ENCODE results near the gene MTCL1. TPM values are rescaled to one million over a fixed set of nuclear protein-coding genes. Genes with fewer than 3 reads are reported as not detected.
A peak's percentile ranks its signal among the peaks of the same experiment; 100 is the strongest.

Gene MTCL1
- total RNA-seq, 2 donors from 2014 or later: 4.1 to 17.2 TPM

DNA sequence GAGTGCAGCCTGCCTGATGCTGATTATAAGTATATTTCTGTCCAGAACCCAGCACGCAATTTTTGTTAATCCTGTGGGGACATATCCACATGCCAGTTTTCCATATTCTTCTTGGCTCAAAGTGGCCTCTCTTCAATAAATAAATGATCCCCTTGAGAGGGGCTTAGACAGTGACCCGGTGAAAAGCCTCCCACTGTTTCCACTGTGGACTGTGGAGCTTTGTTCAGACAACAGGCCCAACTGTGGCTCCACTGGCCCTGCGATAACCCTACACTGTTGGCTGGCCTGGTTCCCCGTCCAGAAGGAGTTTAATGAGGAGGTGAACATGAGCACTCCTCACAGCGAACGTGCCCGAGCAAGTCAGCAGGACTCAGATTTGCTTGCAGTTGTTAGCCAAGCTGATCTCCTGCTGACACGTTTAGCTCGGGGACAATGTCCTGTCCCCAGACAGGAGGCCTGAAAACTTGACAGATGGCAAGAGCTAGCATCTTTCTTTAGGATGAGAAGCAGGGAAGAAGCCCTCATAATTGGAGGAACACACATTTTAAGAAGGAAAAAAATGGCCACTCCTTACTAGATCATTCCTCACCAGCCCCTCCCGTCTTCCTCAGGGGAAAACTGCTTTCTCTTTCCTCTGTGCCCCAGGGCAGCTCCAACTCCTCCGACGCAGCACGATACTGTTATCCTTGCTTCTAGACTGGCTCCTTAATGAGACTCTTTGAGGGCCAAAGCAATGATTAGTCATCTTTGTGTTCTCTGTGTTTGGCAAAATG is 20.0 kb upstream of the MTCL1 start:
- DNase-seq: no peak
- intact Hi-C loops (cut with DNase I, micrococcal nuclease): loop anchor here in 1 of 2 donors (10.0 kb wide), 1 partner anchor 369 kb away; no protein-coding TSS in a partner anchor
- ATAC-seq: no peak

DNA sequence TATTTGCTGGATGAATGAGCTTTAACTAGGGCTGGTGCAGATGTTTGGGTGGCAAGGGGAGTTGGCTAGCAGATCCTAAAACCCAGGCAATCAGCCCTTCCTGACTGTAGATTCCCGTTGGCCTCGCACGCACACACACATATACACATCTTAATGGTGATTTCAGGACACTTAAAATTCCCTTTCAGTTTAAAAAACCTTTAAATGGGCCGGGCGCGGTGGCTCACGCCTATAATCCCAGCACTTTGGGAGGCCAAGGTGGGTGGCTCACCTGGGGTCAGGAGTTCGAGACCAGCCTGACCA is 19.5 kb upstream of the MTCL1 start:
- ATAC-seq (no peak), DNase-seq (no peak)
- intact Hi-C loops (cut with DNase I, micrococcal nuclease): loop anchor here in 1 of 2 donors (10.0 kb wide), 1 partner anchor 369 kb away; no protein-coding TSS in a partner anchor

DNA sequence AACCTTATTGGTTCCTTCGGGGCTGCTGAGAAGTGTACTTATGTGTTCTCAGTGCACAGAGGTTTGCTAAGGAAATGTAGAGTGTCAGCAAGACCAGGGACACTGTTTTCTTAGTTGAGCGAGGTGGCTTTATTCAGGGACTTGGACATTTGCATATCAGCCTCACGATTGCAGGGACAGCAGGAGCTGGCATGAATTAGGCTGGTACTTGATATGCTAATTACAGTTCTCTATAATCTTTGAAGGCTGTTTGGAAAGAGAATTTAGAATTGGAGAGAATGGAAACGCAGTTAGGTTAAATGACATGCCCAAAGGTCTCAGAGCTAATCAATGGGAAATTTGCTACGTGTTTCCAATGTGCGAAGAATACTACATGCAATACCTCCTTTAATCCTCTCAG is 18.7 kb upstream of the MTCL1 start:
- no peak for ATAC-seq
- no peak for DNase-seq

DNA sequence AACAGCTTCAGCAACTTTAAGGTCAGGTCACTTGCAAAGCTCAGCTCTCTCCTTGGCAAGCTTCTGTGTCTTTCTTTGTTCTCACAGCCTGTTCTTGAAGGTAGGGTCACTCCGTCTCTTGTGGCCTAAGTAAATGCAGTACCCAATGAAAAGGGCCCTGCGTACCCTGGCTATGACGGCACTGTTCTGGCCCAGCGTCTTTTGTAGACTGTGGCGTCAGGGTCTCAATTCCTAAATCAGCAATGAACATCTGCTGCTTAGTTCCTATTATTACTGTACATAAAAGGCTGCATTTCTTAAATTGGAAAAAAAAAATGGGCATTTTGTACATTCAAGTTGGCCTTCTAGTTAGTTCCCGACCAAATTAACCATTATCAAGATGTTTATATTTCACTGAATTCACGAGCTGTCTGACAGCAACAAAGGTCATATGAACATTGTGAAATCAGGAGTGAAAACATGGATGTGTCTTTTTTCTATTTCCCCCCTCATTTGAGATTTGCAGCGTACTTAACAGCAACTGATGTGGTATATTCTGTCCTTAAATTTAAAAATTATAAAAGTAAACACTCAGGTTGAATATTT is 17.0 kb upstream of the MTCL1 start:
- intact Hi-C loops (cut with DNase I, micrococcal nuclease): loop anchor here in 1 of 2 donors (10.0 kb wide), 1 partner anchor 366 kb away; no protein-coding TSS in a partner anchor
- no peak for DNase-seq
- ATAC-seq: no peak

More for the DNA sequence above, 18.7 kb upstream of the MTCL1 start:
- intact Hi-C loops (cut with DNase I, micrococcal nuclease): loop anchor here in 1 of 2 donors (10.0 kb wide), 1 partner anchor 368 kb away; no protein-coding TSS in a partner anchor

DNA sequence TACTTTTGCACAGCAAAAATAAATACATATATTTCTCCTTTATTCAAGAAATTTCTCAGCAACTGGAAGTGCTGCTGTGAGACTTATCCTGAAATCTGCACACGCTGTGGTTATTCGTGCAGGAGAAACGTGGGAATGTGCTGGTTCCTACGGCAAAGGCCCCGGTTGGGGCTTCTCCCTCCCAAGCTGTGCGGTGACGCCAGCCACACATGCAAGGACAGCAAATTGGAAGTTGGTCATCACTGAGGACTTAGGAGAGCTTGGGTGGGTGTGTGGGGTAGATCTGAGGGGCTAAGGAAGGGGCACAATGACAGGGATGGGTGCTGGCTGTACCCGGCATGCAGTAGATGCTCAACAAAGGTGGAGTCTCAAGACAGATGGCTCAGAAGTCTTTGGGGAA is 16.5 kb upstream of the MTCL1 start:
- DNase-seq (no peak), ATAC-seq (no peak)
- intact Hi-C loops (cut with DNase I, micrococcal nuclease): loop anchor here in 1 of 2 donors (10.0 kb wide), 1 partner anchor 366 kb away; no protein-coding TSS in a partner anchor

DNA sequence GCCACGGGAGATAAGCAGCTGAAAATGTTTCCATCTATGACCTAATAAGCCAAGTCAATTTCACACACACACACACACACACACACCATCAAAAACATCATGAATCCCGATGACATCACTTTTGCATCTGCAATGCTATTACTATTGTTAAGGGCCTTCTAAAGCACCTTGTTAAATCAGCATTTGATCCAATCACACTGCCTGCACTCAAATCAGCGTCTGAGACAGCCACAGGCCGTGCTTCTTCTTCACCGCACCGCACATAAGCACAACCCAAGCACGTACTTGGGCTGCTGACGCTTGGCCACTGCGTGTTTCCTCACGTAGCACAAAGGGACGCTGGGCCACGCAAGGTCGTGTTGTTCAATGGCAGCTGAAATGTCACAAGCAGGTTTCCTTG is 15.8 kb upstream of the MTCL1 start:
- no peak for DNase-seq
- ATAC-seq: no peak
- intact Hi-C loops (cut with DNase I, micrococcal nuclease): loop anchor here in 1 of 2 donors (10.0 kb wide), 1 partner anchor 365 kb away; no protein-coding TSS in a partner anchor

DNA sequence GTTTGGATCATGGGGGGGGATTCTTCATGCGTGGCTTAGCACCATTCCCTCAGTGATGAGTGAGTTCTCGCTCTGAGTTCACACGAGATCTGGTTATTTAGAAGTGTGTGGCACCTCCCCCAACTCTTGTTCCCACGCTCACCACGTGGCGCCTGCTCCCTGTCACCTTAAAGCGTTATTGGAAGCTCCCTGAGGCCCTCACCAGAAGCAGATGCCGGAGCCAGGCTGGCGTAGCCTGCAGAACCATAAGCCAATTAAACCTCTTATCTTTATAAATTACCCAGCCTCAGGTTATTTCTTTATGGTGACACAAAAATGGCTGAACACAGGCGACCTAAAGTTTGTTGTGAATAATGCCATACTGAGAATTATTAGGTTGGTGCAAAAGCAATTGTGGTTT is 10.5 kb upstream of the MTCL1 start:
- no peak for ATAC-seq
- no peak for DNase-seq
- intact Hi-C loops (cut with DNase I, micrococcal nuclease): loop anchor here (5.0 to 10.0 kb wide), 2 partner anchors 290 to 292 kb away; no protein-coding TSS in a partner anchor

DNA sequence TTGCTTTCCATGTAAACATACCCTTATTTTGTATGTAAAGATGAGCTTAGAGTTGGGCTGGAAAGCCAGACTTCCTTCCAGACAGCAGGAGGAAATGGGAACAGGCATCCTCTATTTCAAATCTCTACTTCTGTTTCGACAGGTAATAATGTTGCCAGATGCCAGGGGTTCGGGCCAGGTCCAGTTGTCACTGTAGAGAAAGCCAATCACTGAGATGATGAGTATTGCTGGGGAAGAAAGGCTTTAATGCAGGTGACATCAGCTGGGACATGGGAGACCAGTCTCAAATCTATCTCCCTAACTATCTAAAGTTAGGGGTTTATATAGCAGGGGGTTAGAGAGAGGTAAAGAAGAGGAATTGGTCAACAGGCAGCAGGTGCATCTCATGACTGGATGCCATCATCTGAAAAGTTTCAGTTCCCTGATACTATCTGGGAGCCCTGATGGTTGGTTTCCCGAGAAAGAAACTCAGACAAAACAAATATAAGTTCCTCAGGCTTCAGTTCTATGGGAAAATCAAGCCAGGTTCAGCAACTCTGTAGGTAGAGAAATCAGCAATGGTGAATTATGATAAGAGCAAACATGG is 9.3 kb upstream of the MTCL1 start:
- no peak for DNase-seq
- no peak for ATAC-seq
- intact Hi-C loops (cut with DNase I, micrococcal nuclease): loop anchor here (5.0 to 10.0 kb wide), 2 partner anchors 289 to 291 kb away; no protein-coding TSS in a partner anchor

DNA sequence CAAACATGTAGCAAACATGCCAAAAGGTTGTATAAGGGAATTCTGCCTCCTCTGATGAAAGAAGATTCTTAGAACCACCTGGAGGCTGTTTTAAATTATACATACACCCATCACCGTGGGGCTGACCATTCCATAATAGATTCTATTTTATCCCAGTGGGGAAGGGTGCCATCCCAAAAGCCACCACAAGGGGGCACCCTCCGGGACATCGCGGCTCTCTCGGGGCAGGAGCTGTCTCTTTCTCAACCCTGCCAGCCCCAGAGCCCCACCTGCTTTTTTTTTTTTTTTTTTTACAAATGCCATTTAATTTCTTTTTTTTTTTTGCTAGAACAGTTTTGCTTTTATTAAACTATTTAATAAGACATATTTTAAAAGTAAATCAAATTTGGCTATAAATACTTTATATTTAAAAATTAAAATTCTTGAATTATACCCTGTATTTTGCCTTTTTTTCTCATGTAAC is 8.6 kb upstream of the MTCL1 start:
- DNase-seq (peak; percentile 48 to 80), ATAC-seq (peak; percentile 87)
- intact Hi-C loops (cut with DNase I, micrococcal nuclease): loop anchor here (5.0 to 10.0 kb wide), 2 partner anchors 288 to 291 kb away; no protein-coding TSS in a partner anchor

DNA sequence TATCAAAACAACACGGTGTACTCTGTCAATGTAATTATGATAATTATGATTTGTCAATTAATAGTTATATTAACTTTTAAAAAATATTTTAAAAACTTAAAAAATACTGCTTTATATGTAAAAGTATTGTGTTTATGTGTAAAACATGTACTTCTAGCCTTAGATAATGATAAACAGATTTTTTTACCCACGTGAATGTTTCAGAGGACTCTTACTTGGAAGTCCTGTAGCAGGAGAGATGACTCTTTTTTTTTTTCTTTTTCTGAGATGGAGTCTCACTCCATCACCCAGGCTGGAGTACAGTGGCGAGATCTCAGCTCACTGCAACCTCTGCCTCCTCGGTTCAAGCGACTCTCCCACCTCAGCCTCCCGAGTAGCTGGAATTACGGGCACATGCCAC is 6.2 kb upstream of the MTCL1 start:
- intact Hi-C loops (cut with DNase I, micrococcal nuclease): loop anchor here (5.0 to 10.0 kb wide), 2 partner anchors 286 to 288 kb away; no protein-coding TSS in a partner anchor
- ATAC-seq: no peak
- DNase-seq: no peak

DNA sequence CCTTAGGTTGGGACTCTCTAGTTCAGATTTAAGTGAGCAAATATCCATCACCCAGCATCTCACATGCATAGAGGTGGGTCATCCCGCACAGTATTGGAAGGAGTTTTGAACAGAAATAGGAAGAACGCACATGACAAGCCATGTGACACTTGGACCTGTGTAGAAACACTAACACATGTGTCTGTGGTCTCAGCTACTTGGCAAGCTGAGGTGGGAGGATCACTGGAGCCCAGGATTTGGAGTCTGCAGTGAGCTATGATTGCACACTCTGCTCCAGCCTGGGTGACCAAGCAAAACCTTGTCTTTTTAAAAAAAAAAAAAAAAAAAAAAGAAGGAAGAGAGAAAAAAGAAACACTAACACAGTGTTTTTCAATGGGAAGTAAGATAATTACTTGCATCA is 5.4 kb upstream of the MTCL1 start:
- DNase-seq (no peak), ATAC-seq (no peak)
- intact Hi-C loops (cut with DNase I, micrococcal nuclease): loop anchor here (5.0 to 10.0 kb wide), 2 partner anchors 285 to 287 kb away; no protein-coding TSS in a partner anchor

DNA sequence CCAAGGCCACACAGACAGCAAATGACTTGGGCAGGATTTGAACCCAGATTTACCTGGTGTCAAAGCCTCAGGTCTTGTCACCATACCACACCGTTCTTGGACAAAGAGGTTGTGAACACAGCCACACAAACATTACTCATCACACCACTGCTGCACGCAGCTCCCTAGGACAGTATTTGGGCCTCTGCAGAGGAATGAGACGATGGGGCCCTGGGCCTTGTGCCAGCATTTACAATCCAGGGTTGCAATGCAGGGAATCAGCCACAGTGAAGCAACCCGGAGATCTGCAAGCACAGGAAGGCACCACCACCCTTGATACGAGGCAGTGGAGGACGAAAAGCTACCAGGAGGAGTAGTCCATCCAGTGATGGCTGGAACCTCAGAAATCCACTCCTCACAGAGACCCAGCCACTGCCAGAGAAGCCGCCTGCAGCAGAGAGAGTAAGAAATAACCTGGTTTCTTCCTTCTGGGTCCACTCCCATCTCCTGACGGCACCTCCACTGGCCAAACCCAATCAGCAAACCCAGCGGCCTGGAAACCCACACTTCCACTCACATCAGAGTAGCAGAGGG is 3.7 kb upstream of the MTCL1 start:
- intact Hi-C loops (cut with DNase I, micrococcal nuclease): no loop called here
- no peak for DNase-seq
- ATAC-seq: no peak

DNA sequence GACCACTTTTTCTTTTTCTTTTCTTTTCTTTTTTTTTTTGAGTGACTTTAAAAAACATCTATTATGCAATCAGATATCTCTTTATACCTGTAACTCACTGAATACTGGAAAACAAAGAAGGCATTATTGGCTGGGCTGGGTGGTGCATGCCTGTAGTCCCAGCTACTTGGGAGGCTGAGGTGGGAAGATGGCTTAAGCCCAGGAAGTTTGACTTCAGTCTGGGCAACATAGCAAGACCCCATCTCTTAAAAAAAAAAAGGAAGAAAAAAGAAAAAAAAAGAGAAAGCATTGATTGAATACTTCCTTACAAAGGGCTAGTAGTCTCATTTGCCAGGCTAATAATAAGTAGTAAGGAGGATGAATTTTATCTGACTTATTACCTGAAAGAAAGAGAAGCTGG is 2.7 kb upstream of the MTCL1 start:
- intact Hi-C loops (cut with DNase I, micrococcal nuclease): no loop called here
- DNase-seq (no peak), ATAC-seq (no peak)

DNA sequence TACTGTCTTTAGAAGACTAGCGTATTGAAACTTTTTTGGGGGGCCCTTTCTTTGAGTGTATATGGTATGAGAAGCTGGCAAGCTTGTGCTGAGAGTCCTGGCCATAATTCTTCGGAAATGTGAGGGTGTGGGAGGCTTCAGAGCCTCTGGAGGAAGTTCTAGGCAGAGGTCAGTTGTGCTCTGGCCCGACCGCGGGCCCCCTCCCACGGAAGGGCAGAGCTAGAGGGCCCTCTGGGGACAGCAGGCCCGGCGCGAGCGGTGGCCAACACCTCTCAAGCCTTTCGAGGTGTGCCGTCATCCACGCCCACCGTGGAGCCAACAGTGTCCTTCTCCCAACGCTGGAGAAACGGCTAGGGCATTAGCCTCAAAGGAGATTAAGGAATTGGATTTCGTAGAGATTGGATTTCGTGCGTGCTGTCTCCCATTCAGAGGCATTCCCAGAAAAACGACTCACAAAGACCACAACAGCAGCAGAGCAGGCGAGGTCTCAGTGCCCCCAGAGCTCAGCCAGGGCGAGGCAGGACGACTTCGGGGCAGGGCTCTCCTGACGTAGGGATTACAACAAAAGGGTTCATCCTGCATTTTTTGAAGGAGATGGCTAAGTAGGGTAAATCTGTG is 2.2 kb upstream of the MTCL1 start:
- DNase-seq (no peak), ATAC-seq (no peak)
- intact Hi-C loops (cut with DNase I, micrococcal nuclease): no loop called here

DNA sequence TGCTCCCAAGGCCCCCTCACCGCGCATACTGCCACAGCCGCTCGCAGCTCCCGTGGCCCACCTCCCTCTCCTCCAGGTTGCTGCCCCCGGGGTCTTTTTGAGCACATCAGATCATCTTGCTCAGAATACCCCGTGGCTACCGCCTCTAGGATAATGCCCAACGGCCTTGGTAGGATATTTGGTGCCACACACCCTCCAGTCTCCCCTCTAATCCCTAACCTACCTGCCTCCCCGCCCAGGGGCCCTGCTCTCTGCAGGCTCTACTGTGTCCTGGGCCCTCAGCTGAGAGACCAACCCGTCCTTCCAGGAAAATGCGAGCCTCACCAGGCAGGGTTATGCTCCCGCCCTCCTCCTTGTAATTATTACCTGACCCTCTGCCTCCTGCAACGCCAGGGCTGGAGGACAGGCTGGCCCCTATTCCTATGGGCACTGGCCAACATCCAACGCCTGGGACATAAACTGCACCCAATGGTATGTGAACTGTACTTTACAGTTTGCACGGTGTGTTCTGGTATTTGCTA is 1.5 kb upstream of the MTCL1 start:
- intact Hi-C loops (cut with DNase I, micrococcal nuclease): no loop called here

DNA sequence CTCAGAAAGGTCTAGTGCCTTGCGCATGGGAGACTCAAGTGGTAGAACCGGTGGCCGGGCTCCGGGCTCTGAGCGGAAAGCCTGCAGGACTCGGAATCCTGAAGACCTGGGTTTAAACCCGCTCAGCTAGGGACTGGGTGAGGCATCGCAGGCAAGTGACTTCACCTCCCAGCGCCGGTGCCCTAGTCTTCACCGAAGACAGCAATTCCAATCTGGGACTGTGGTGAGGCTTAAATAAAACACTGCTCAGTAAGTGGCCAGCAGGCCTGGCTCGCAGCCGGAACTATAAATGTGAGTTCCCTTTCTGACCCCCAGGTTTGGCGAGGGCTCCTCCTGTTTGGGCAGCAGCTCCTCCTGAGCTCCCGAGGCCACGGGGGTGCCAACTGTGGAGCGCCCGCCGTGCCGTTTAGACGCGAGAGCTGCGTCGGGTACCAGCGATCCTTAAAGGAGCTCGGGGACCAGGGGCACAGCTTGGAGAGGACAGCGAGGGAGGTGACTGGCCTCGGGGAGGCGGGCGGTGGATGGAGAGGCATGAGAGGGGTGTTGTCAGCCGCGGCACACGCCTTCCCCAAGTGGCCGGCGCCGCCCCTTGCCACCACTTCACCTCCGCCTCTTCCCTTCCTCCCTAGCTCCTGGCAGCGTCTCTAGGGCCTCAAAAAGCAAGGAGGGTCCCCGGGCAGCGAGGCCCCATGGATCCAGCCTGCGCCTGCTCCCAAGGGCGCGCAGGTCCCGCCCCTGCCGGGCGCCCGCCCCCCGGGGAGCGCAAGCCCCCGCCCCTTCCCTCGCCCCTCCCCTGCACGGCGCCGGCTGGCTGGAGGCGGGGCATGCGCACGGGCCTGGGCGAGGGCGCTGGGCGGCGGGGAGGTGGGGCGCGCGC is 757 bp upstream of the MTCL1 start:
- DNase-seq (peak; percentile 81 to 86), ATAC-seq (peak; percentile 91)
- intact Hi-C loops (cut with DNase I, micrococcal nuclease): no loop called here

More for the DNA sequence above, 1.5 kb upstream of the MTCL1 start:
- ATAC-seq: no peak
- DNase-seq: no peak

DNA sequence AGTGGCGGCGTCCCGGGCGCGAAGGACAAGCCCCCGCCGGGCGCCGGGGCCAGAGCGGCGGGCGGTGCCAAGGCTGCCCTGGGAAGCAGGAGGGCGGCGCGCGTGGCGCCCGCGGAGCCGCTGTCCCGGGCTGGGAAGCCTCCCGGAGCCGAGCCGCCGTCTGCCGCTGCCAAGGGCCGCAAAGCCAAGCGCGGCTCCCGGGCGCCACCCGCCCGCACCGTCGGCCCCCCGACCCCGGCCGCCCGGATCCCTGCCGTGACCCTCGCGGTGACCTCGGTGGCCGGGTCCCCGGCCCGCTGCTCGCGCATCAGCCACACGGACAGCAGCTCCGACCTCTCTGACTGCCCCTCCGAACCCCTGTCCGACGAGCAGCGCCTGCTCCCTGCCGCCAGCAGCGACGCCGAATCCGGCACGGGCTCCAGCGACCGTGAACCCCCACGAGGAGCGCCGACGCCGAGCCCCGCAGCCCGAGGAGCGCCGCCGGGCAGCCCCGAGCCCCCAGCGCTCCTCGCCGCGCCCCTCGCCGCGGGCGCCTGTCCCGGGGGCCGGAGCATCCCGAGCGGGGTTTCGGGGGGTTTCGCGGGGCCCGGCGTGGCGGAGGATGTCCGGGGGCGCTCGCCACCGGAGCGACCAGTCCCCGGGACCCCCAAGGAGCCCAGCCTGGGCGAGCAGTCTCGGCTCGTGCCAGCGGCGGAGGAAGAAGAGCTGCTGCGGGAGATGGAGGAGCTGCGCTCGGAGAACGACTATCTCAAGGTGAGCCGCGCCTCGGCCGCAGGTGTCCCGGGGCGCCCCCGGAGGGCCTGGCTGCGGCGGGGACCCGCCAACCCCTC is 820 bp downstream of the MTCL1 start:
- intact Hi-C loops (cut with DNase I, micrococcal nuclease): no loop called here
- peak in 1 of 2 donors; percentile 33 for DNase-seq
- no peak for ATAC-seq
